ENCODE data around the gene IRF4.

DNA sequence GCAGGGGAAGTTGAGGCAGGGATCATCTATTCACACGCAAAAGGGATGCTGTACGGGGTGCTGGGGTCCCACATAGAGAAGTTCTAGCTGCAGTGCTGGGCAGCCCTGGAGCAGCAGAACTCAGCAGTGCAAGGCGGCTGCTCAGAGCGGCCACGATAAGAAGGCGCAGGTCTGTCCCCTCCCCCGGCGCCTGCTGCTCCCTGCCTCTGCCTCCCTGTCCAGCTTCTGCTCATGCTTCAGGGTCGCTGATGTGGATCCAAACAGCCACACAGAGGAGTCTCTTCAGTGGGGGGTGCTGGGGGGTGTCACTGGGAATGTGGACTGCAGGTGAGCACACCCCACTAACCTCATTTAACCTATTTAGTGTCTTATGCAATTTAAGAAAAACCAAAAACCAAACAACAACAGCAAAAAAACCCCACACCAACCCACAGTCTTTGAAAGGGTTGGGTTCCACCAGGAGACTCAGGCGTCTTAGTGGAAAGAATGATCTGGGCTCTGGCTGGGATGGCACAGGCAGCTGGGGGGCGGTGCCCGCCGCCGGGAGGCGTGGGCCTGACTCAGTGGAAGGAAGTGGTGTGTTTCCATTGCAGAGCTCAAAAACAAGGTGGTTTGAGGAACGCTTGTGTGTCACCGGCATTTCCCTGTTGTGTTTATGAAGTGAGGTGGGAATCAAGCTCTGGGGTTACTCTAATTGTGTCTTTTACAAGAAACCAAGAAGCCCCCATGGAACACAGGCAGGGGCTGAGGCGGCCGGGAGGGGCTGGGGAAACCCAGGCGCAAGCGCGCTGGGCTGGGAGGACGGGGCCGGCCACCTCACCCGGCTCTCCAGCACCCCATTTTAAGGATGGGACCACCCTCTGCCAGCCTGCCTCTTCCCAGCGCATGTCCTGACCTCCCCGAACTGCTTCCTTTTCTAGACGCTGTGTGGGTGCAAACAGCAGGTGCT lies 55.1 kb downstream of the IRF4 start:
- TF ChIP-seq, protein P1, sequence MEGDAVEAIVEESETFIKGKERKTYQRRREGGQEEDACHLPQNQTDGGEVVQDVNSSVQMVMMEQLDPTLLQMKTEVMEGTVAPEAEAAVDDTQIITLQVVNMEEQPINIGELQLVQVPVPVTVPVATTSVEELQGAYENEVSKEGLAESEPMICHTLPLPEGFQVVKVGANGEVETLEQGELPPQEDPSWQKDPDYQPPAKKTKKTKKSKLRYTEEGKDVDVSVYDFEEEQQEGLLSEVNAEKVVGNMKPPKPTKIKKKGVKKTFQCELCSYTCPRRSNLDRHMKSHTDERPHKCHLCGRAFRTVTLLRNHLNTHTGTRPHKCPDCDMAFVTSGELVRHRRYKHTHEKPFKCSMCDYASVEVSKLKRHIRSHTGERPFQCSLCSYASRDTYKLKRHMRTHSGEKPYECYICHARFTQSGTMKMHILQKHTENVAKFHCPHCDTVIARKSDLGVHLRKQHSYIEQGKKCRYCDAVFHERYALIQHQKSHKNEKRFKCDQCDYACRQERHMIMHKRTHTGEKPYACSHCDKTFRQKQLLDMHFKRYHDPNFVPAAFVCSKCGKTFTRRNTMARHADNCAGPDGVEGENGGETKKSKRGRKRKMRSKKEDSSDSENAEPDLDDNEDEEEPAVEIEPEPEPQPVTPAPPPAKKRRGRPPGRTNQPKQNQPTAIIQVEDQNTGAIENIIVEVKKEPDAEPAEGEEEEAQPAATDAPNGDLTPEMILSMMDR (conservative IDR thresholded peaks at IDR 0.05; ENCODE audit: low read depth in 2 of 2) = no peak
- TF ChIP-seq EZH2 (IDR thresholded peaks at IDR 0.05; ENCODE audit: low read depth, unreplicated experiment) = no peak
- TF ChIP-seq STAT1 (IDR thresholded peaks at IDR 0.05; ENCODE audit: unreplicated experiment) = no peak
- TF ChIP-seq POLR2AphosphoS5 (IDR thresholded peaks at IDR 0.05; ENCODE audit: low read depth) = no peak
- TF ChIP-seq JUNB (IDR thresholded peaks at IDR 0.05; ENCODE audit: unreplicated experiment) = no peak
- TF ChIP-seq, protein P2, sequence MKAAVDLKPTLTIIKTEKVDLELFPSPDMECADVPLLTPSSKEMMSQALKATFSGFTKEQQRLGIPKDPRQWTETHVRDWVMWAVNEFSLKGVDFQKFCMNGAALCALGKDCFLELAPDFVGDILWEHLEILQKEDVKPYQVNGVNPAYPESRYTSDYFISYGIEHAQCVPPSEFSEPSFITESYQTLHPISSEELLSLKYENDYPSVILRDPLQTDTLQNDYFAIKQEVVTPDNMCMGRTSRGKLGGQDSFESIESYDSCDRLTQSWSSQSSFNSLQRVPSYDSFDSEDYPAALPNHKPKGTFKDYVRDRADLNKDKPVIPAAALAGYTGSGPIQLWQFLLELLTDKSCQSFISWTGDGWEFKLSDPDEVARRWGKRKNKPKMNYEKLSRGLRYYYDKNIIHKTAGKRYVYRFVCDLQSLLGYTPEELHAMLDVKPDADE (IDR thresholded peaks at IDR 0.05) = no peak
- no peak for TF ChIP-seq EZH2phosphoT487 (IDR thresholded peaks at IDR 0.05; ENCODE audit: unreplicated experiment)
- TF ChIP-seq, protein P3, sequence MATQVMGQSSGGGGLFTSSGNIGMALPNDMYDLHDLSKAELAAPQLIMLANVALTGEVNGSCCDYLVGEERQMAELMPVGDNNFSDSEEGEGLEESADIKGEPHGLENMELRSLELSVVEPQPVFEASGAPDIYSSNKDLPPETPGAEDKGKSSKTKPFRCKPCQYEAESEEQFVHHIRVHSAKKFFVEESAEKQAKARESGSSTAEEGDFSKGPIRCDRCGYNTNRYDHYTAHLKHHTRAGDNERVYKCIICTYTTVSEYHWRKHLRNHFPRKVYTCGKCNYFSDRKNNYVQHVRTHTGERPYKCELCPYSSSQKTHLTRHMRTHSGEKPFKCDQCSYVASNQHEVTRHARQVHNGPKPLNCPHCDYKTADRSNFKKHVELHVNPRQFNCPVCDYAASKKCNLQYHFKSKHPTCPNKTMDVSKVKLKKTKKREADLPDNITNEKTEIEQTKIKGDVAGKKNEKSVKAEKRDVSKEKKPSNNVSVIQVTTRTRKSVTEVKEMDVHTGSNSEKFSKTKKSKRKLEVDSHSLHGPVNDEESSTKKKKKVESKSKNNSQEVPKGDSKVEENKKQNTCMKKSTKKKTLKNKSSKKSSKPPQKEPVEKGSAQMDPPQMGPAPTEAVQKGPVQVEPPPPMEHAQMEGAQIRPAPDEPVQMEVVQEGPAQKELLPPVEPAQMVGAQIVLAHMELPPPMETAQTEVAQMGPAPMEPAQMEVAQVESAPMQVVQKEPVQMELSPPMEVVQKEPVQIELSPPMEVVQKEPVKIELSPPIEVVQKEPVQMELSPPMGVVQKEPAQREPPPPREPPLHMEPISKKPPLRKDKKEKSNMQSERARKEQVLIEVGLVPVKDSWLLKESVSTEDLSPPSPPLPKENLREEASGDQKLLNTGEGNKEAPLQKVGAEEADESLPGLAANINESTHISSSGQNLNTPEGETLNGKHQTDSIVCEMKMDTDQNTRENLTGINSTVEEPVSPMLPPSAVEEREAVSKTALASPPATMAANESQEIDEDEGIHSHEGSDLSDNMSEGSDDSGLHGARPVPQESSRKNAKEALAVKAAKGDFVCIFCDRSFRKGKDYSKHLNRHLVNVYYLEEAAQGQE (IDR thresholded peaks at IDR 0.05; ENCODE audit: unreplicated experiment) = no peak
- TF ChIP-seq NANOG (IDR thresholded peaks at IDR 0.05; ENCODE audit: borderline replicate concordance) = no peak

All from GM23338 (cell line).